ENCODE results near the gene FSHR. TPM values are rescaled to one million over a fixed set of nuclear protein-coding genes. Genes with fewer than 3 reads are reported as not detected.

Gene FSHR
- total RNA-seq, 1 experiment from 2014 or later = not detected

GRCh38 chr2:48968011-48968410, 186.3 kb downstream of the FSHR start:
- H3K27me3 ChIP-seq (ENCODE audit: low read length) = no peaks in the 10 kb centered on the region
- no TSS peak for BruUV-seq (replicated peaks)
- no peak overlapping the region for H3K9ac ChIP-seq (ENCODE audit: low read length)
- ChIA-PET POLR2A (ENCODE audit: unreplicated experiment) (no interaction called here), CTCF (no interaction called here)
- TF ChIP-seq EZH2phosphoT487 (IDR thresholded peaks at IDR 0.05; ENCODE audit: borderline replicate concordance, low read length) (no peak), CTCF (conservative IDR thresholded peaks at IDR 0.05; ENCODE audit: low read depth, low read length) (no peak), EZH2 (IDR thresholded peaks at IDR 0.05; ENCODE audit: low read length, unreplicated experiment) (no peak)
- H3F3A ChIP-seq (ENCODE audit: low read length, unreplicated experiment) = no peaks in the 10 kb centered on the region
- no peak overlapping the region for H3K4me2 ChIP-seq (ENCODE audit: low read length)
- H3K36me3 ChIP-seq (ENCODE audit: low read depth, low read length) = no peaks in the 10 kb centered on the region
- H3K27ac ChIP-seq (ENCODE audit: low read length) = no peak overlapping the region
- no peaks in the 10 kb centered on the region for H4K20me1 ChIP-seq (ENCODE audit: low read length)
- intact Hi-C loops (cut with micrococcal nuclease) = no loop called here
- no peaks in the 10 kb centered on the region for H3K4me1 ChIP-seq (ENCODE audit: insufficient read depth, low read length)
- H3K9me3 ChIP-seq (ENCODE audit: low read length) = no peaks in the 10 kb centered on the region
- DNase-seq = no peak
- no peak overlapping the region for H2AFZ ChIP-seq (ENCODE audit: low read length)
- H3K79me2 ChIP-seq (ENCODE audit: low read length) = no peaks in the 10 kb centered on the region
- ATAC-seq = no peak
- no peak overlapping the region for H3K4me3 ChIP-seq (ENCODE audit: low read length)
- no peaks in the 10 kb centered on the region for H3K9me2 ChIP-seq (replicated peaks; ENCODE audit: low read length)

GRCh38 chr2:48965204-48965603, 189.1 kb downstream of the FSHR start:
- Histone ChIP-seq H3K27me3 (ENCODE audit: low read length) (no peaks in the 10 kb centered on the region), H3K36me3 (ENCODE audit: low read depth, low read length) (no peaks in the 10 kb centered on the region), H2AFZ (ENCODE audit: low read length) (no peak overlapping the region), H3K9ac (ENCODE audit: low read length) (no peak overlapping the region), H4K20me1 (ENCODE audit: low read length) (no peaks in the 10 kb centered on the region), H3K4me2 (ENCODE audit: low read length) (no peak overlapping the region), H3K27ac (ENCODE audit: low read length) (no peak overlapping the region), H3F3A (ENCODE audit: low read length, unreplicated experiment) (no peaks in the 10 kb centered on the region), H3K4me3 (ENCODE audit: low read length) (no peak overlapping the region), H3K79me2 (ENCODE audit: low read length) (no peaks in the 10 kb centered on the region), H3K9me2 (replicated peaks; ENCODE audit: low read length) (no peaks in the 10 kb centered on the region), H3K9me3 (ENCODE audit: low read length) (no peaks in the 10 kb centered on the region), H3K4me1 (ENCODE audit: insufficient read depth, low read length) (no peaks in the 10 kb centered on the region)
- no peak for DNase-seq
- ChIA-PET POLR2A (ENCODE audit: unreplicated experiment) (no interaction called here), CTCF (no interaction called here)
- no TSS peak for BruUV-seq (replicated peaks)
- intact Hi-C loops (cut with micrococcal nuclease) = no loop called here
- no peak for TF ChIP-seq EZH2 (IDR thresholded peaks at IDR 0.05; ENCODE audit: low read length, unreplicated experiment)
- no peak for TF ChIP-seq EZH2phosphoT487 (IDR thresholded peaks at IDR 0.05; ENCODE audit: borderline replicate concordance, low read length)
- no peak for TF ChIP-seq CTCF (conservative IDR thresholded peaks at IDR 0.05; ENCODE audit: low read depth, low read length)
- no peak for ATAC-seq

GRCh38 chr2:48961009-48961408, 193.3 kb downstream of the FSHR start:
- Histone ChIP-seq H2AFZ (ENCODE audit: low read length) (no peak overlapping the region), H3K79me2 (ENCODE audit: low read length) (no peaks in the 10 kb centered on the region), H4K20me1 (ENCODE audit: low read length) (no peaks in the 10 kb centered on the region), H3F3A (ENCODE audit: low read length, unreplicated experiment) (no peaks in the 10 kb centered on the region), H3K9me2 (replicated peaks; ENCODE audit: low read length) (no peaks in the 10 kb centered on the region), H3K36me3 (ENCODE audit: low read depth, low read length) (no peaks in the 10 kb centered on the region), H3K4me3 (ENCODE audit: low read length) (no peak overlapping the region), H3K4me2 (ENCODE audit: low read length) (no peak overlapping the region), H3K9me3 (ENCODE audit: low read length) (no peaks in the 10 kb centered on the region), H3K4me1 (ENCODE audit: insufficient read depth, low read length) (no peaks in the 10 kb centered on the region), H3K27me3 (ENCODE audit: low read length) (no peaks in the 10 kb centered on the region), H3K27ac (ENCODE audit: low read length) (no peak overlapping the region), H3K9ac (ENCODE audit: low read length) (no peak overlapping the region)
- ChIA-PET POLR2A (ENCODE audit: unreplicated experiment) (no interaction called here), CTCF (no interaction called here)
- ATAC-seq (no peak), DNase-seq (no peak)
- TF ChIP-seq EZH2 (IDR thresholded peaks at IDR 0.05; ENCODE audit: low read length, unreplicated experiment) (no peak), EZH2phosphoT487 (IDR thresholded peaks at IDR 0.05; ENCODE audit: borderline replicate concordance, low read length) (no peak), CTCF (conservative IDR thresholded peaks at IDR 0.05; ENCODE audit: low read depth, low read length) (no peak)
- intact Hi-C loops (cut with micrococcal nuclease) = no loop called here
- no TSS peak for BruUV-seq (replicated peaks)

Data from PC-3 (cell line).